Subcutaneous preadipocyte (primary cell): ENCODE data around the gene TRIM47. TPM values are rescaled to one million over a fixed set of nuclear protein-coding genes. Genes with fewer than 3 reads are reported as not detected.

Experiments
- total RNA-seq: library from RNA; depleted of rRNA; stranded (reverse); fragments of >200 nt; gene quantifications from 2 replicates; pipeline ENCODE4 v1.2.3, GENCODE V29; 2012

Gene TRIM47
- total RNA-seq, result 22.0 and 25.6 TPM in 2 replicates

GRCh38 chr17:75878174-75878998 lies at the start of gene TRIM47:
TSS of gene TRIM47 (minus strand) at chr17:75878581. CDS start at chr17:75878548, 33 bp downstream.

DNA sequence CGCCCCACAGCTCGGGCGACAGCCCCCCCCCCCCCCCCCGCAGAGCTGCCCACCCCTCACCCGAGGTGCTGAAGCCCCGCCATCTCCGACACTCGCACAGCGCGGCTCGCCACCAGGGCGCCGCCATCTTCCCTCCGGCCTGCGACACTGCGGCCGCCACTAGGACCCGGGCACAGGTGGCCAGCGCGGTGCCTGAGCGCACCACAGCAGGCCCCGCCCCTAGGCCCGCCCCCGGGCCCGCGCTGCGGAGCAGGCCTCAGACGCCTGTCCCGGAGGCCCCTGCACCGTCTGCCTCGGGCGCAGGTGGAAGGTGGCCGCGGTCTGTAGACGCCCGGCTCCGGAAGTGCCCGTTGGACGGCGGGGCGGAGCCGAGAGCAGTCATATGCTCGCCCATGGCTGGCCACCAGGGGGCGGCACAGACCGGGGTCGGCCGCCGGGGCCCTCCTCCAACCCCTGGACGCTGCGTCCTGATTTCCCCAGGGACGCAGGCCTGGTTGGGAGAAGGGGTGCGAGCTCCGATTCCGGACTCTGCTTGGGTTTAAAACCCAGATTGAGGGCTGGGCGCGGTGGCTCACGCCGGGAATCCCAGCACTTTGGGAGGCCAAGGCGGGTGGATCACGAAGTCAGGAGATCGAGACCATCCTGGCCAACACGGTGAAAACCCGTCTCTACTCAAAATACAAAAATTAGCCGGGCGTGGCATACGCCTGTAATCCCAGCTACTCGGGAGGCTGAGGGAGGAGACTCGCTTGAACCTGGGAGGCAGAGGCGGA lies 26.6 kb upstream of the TRIM47 start, which contains the start of gene MRPL38:
Gene MRPL38, minus strand, starts transcription at position 136 of the 773 bp plus-strand sequence. Its CDS starts 9 bp downstream, at position 127.

GRCh38 chr17:75896415-75897159 lies 18.2 kb upstream of the TRIM47 start, which contains the start of gene TRIM65:
TSS of gene TRIM65 (minus strand) at chr17:75896951. CDS start at chr17:75896937, 14 bp downstream.

GRCh38 chr17:75855310-75856061 lies 22.9 kb downstream of the TRIM47 start, which contains the start of gene WBP2:
TSS of gene WBP2 (minus strand) at chr17:75855335. CDS start at chr17:75855297, 38 bp downstream.

DNA sequence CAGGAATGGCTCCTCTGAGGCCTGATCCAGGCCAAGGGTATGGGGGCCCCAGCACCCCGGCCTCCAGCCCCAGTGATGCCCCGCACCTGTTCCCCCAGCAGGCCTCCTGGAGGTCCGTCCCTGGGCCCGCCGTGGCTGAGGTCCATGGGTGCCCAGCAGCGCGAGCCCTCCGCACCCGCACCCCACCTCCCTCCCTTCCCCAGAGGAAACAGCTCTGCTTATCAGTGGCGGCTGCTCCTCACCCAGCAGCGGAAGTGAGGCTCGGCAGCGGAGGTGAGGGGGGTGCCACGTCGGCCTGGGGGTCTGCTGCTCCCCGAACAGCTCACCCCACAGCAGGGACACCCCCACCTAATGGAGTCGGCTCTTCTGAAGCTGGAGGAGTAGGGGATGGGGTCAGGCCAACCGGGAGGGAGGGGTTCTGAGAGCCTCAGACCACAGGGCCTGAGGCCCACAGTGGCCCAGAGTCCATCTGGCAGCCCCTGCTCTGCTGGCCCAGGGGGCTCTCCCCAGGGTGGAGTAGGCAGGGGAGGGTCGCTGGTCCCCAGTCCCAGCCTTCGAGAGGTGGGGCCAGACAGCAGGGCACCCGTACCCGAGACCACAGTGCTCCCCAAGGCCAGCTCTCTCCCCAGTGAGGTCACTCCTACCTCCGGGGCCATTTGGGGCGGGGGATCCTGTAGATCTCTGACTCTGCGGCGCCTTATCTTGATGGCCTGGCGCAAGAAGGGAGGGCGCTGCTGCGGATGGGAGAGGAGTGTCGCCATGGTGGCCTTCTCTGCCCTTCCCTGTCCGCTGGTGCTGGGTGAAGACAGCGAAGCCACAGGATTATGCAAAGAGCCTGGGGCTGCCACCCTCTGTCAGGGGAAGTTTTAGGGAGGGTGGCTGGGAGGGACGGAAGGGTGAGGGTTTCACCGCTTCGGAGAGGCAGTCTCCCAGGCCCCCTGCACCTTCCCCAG lies 34.5 kb downstream of the TRIM47 start, which contains the start of gene UNC13D:
Gene UNC13D, minus strand, starts transcription at position 828 of the 953 bp plus-strand sequence. Its CDS starts 67 bp downstream, at position 761.

Other genes with a start within 250 kb of the TRIM47 start
- not detected in 2 replicates for gene SMIM5, start 245.1 kb downstream of the TRIM47 start, total RNA-seq
- gene RECQL5, start 211.4 kb downstream of the TRIM47 start, total RNA-seq, result 20.6 and 23.1 TPM in 2 replicates
- 51.0 and 51.4 TPM in 2 replicates for gene SAP30BP, start 211.2 kb downstream of the TRIM47 start, total RNA-seq
- gene ITGB4, start 157.1 kb downstream of the TRIM47 start, total RNA-seq, result 0.20 TPM in 1 of 2 replicates, not detected in the other
- gene GALK1, start 113.4 kb downstream of the TRIM47 start, total RNA-seq, result 48.3 and 71.7 TPM in 2 replicates
- 15.8 and 16.0 TPM in 2 replicates for gene UNK, start 93.8 kb downstream of the TRIM47 start, total RNA-seq
- 0.20 and 0.37 TPM in 2 replicates for gene UNC13D, start 34.2 kb downstream of the TRIM47 start, total RNA-seq
- 19.5 and 24.2 TPM in 2 replicates for gene WBP2, start 23.2 kb downstream of the TRIM47 start, total RNA-seq
- 14.7 and 21.9 TPM in 2 replicates for gene TRIM65, start 18.4 kb upstream of the TRIM47 start, total RNA-seq
- 52.8 and 52.9 TPM in 2 replicates for gene MRPL38, start 26.3 kb upstream of the TRIM47 start, total RNA-seq
- 9.2 and 12.3 TPM in 2 replicates for gene FBF1, start 62.5 kb upstream of the TRIM47 start, total RNA-seq
- 42.6 and 62.8 TPM in 2 replicates for gene ACOX1, start 100.6 kb upstream of the TRIM47 start, total RNA-seq
- gene TEN1, start 100.7 kb upstream of the TRIM47 start, total RNA-seq, result 12.1 and 15.8 TPM in 2 replicates
- 0.37 and 0.98 TPM in 2 replicates for gene CDK3, start 122.3 kb upstream of the TRIM47 start, total RNA-seq
- not detected in 2 replicates for gene EVPL, start 148.7 kb upstream of the TRIM47 start, total RNA-seq
- gene SRP68, start 193.9 kb upstream of the TRIM47 start, total RNA-seq, result 23.1 and 28.5 TPM in 2 replicates
- 0.37 TPM in 1 of 2 replicates, not detected in the other for gene GALR2, start 196.2 kb upstream of the TRIM47 start, total RNA-seq
- gene ZACN, start 200.6 kb upstream of the TRIM47 start, total RNA-seq, result not detected in 2 replicates
- gene EXOC7, start 225.2 kb upstream of the TRIM47 start, total RNA-seq, result 62.5 and 70.6 TPM in 2 replicates